HL-60 (cell line): ENCODE measurements around the gene STEAP1B.
A peak's percentile ranks its signal among the peaks of the same experiment; 100 is the strongest.
"Not testable (repeated sequence)": the region's sequence is repeated elsewhere in the genome, so short reads cannot be mapped to it uniquely, and the experiment has no call there.

ENCODE experiments used
- DNase-seq, 2 experiments: peaks; one replicate each; pipeline ENCODE4 v3.0.0-alpha.2; 2010 to 2020; ENCODE audit warnings: low read depth in 1 of 2, low spot score in 1 of 2
- H3K27ac ChIP-seq: fragments of 250-450 bp; sonication (Bioruptor Pico); replicated peaks from 2 replicates; pipeline ENCODE4 v1.5.1; 2020; ENCODE audit warnings: mild to moderate bottlenecking, moderate library complexity
- H3K27me3 ChIP-seq: fragments of 250-450 bp; sonication (Bioruptor Pico); 2 replicates; pipeline ENCODE4 v1.5.1; 2021; ENCODE audit warnings: mild to moderate bottlenecking, moderate library complexity; ENCODE audit not compliant: insufficient read depth, poor library complexity, severe bottlenecking
- H3K4me3 ChIP-seq: replicated peaks from 2 replicates; pipeline ENCODE4 v1.5.1; 2011; ENCODE audit warnings: mild to moderate bottlenecking, control low read depth, low read length; ENCODE audit not compliant: insufficient read depth
- CTCF ChIP-seq: IDR thresholded peaks from one replicate; pipeline ENCODE4 v1.5.1; 2011; ENCODE audit warnings: low read length, control low read depth, inconsistent platforms; ENCODE audit not compliant: insufficient read depth
- GABPA ChIP-seq: IDR thresholded peaks from 2 replicates; pipeline ENCODE4 v1.6.1; 2012; ENCODE audit warnings: low read depth
- POLR2AphosphoS5 ChIP-seq: IDR thresholded peaks from 2 replicates; pipeline ENCODE4 v1.6.1; 2012; ENCODE audit warnings: low read depth
- REST ChIP-seq: IDR thresholded peaks from 2 replicates; pipeline ENCODE4 v1.6.1; 2012; ENCODE audit warnings: low read depth; ENCODE audit not compliant: insufficient replicate concordance
- SPI1 ChIP-seq: IDR thresholded peaks from 2 replicates; pipeline ENCODE4 v1.6.1; 2012; ENCODE audit warnings: low read depth, mild to moderate bottlenecking, borderline replicate concordance

The STEAP1B gene

GRCh38 chr7:22454446-22454845, 45.5 kb downstream of the STEAP1B start:
- TF ChIP-seq SPI1 (no peak), GABPA (no peak), POLR2AphosphoS5 (no peak), REST (no peak), CTCF (no peak)
- H3K27ac ChIP-seq: no peak overlapping the region
- H3K27me3 ChIP-seq: peaks cover 25% of the 10 kb centered on the region
- no peak for DNase-seq
- H3K4me3 ChIP-seq: no peak overlapping the region

- no peak overlapping the region for H3K27ac ChIP-seq
- peaks cover 25% of the 10 kb centered on the region for H3K27me3 ChIP-seq
- TF ChIP-seq REST (no peak), CTCF (no peak), GABPA (no peak), SPI1 (no peak), POLR2AphosphoS5 (no peak)
- no peak for DNase-seq
- no peak overlapping the region for H3K4me3 ChIP-seq
Observed at GRCh38 chr7:22452960-22453558, 46.9 kb downstream of the STEAP1B start.

- peak in 1 of 2 experiments; percentile 26 for DNase-seq
- Histone ChIP-seq H3K4me3 (no peak overlapping the region), H3K27me3 (peaks cover 25% of the 10 kb centered on the region), H3K27ac (no peak overlapping the region)
- TF ChIP-seq SPI1: no peak
- TF ChIP-seq CTCF: peak; percentile 36
Observed at GRCh38 chr7:22452142-22452959, 47.6 kb downstream of the STEAP1B start.

- not testable (repeated sequence) for DNase-seq, H3K27ac ChIP-seq, H3K4me3 ChIP-seq
- peaks cover 30% of the 10 kb centered on the region for H3K27me3 ChIP-seq
Observed at GRCh38 chr7:22450013-22450412, 50.0 kb downstream of the STEAP1B start.
